SK-N-SH (cell line): ENCODE data around the gene CYP46A1. TPM values are rescaled to one million over a fixed set of nuclear protein-coding genes. Genes with fewer than 3 reads are reported as not detected.

Experiments
- CTCF ChIA-PET: fragments of 300-600, 350-600 bp; formaldehyde crosslinking; extraction: SDS; loops from one replicate; lab custom pipeline; 2021; lab: Yijun Ruan, JAX
- POLR2A ChIA-PET: fragments of 350-600 bp; sonication (Branson Sonifier 250); formaldehyde crosslinking; extraction: SDS; loops from one replicate; lab custom pipeline; 2020; ENCODE audit warnings: antibody characterized with exemption, inconsistent platforms; lab: Yijun Ruan, JAX
- DNase-seq: peaks from one replicate; pipeline ENCODE4 v3.0.0; 2012
- H2AFZ ChIP-seq: fragments of 200-600 bp; sonication (generic); 2 replicates; pipeline ENCODE4 v1.8.1; 2016; ENCODE audit warnings: antibody characterized with exemption, mild to moderate bottlenecking, low read depth
- H3F3A ChIP-seq: fragments of 200-600 bp; sonication (generic); replicated peaks from 2 replicates; pipeline ENCODE3; 2016; ENCODE audit warnings: antibody characterized with exemption, mild to moderate bottlenecking; ENCODE audit not compliant: insufficient read depth
- H3K27ac ChIP-seq, 2 experiments: fragments of 200-500 bp in 1 of 2; fragments of 200-600 bp in 1 of 2; sonication (Bioruptor generic) in 1 of 2; sonication (generic), shearing (Covaris generic) in 1 of 2; 2 replicates each; pipeline versions ENCODE4 v1.5.1 to v1.6.1; 2014 to 2016; ENCODE audit warnings: low read depth in 2 of 2, inconsistent platforms in 1 of 2, low read length in 1 of 2, mild to moderate bottlenecking in 1 of 2, mixed read lengths in 1 of 2
- H3K27me3 ChIP-seq: fragments of 200-600 bp; sonication (generic), shearing (Covaris generic); 2 replicates; pipeline ENCODE4 v1.6.1; 2016; ENCODE audit warnings: mixed run types; ENCODE audit not compliant: insufficient read depth
- H3K36me3 ChIP-seq, 2 experiments: fragments of 200-500 bp in 1 of 2; fragments of 200-600 bp in 1 of 2; sonication (Bioruptor generic) in 1 of 2; sonication (generic) in 1 of 2; replicated peaks in 1 of 2; 2 replicates each; pipeline versions ENCODE3 to v1.5.1; 2014 to 2016; ENCODE audit warnings: low read length in 1 of 2, mild to moderate bottlenecking in 1 of 2; ENCODE audit not compliant: insufficient read depth in 2 of 2, control insufficient read depth in 1 of 2
- H3K4me1 ChIP-seq, 2 experiments: fragments of 200-500 bp in 1 of 2; fragments of 200-600 bp in 1 of 2; sonication (Bioruptor generic) in 1 of 2; sonication (generic), shearing (Covaris generic) in 1 of 2; 2 replicates each; pipeline versions ENCODE4 v1.5.1 to v1.6.1; 2014 to 2016; ENCODE audit warnings: low read depth in 1 of 2, low read length in 1 of 2, mixed run types in 1 of 2; ENCODE audit not compliant: insufficient read depth in 2 of 2, control insufficient read depth in 1 of 2
- H3K4me2 ChIP-seq: fragments of 200-600 bp; sonication (generic), shearing (Covaris generic); 2 replicates; pipeline ENCODE4 v1.6.1; 2017; ENCODE audit warnings: mixed run types
- H3K4me3 ChIP-seq, 2 experiments: fragments of 200-500 bp in 1 of 2; fragments of 200-600 bp in 1 of 2; sonication (Bioruptor generic) in 1 of 2; sonication (generic), shearing (Covaris generic) in 1 of 2; 2 replicates each; pipeline versions ENCODE4 v1.5.1 to v1.8.1; 2014 to 2016; ENCODE audit warnings: low read depth in 2 of 2, inconsistent platforms in 1 of 2, low read length in 1 of 2, mild to moderate bottlenecking in 1 of 2, mixed read lengths in 1 of 2, moderate library complexity in 1 of 2
- H3K79me2 ChIP-seq: fragments of 200-600 bp; sonication (generic); 2 replicates; pipeline ENCODE4 v1.8.1; 2017; ENCODE audit warnings: mild to moderate bottlenecking; ENCODE audit not compliant: insufficient read depth
- H3K9ac ChIP-seq: fragments of 200-600 bp; sonication (generic); 2 replicates; pipeline ENCODE4 v1.6.1; 2017; ENCODE audit warnings: mixed run types
- H3K9me2 ChIP-seq: fragments of 200-600 bp; sonication (generic); 2 replicates; pipeline ENCODE4 v1.6.1; 2017; ENCODE audit warnings: mixed run types
- H3K9me3 ChIP-seq: fragments of 200-600 bp; sonication (generic); 2 replicates; pipeline ENCODE4 v1.6.1; 2017; ENCODE audit warnings: mixed run types, mild to moderate bottlenecking, moderate library complexity
- H4K20me1 ChIP-seq: fragments of 200-600 bp; sonication (generic); 2 replicates; pipeline ENCODE4 v1.6.1; 2017; ENCODE audit warnings: mild to moderate bottlenecking, mixed run types; ENCODE audit not compliant: insufficient read depth
- EZH2phosphoT487 ChIP-seq: fragments of 200-600 bp; sonication (generic); IDR thresholded peaks from 2 replicates; pipeline ENCODE4 v1.6.1; 2017; ENCODE audit warnings: low read depth, mixed run types, mild to moderate bottlenecking, antibody characterized with exemption, moderate library complexity, borderline replicate concordance
- FOXM1 ChIP-seq: IDR thresholded peaks from 2 replicates; pipeline ENCODE4 v1.4.0; 2012; ENCODE audit warnings: low read depth, mild to moderate bottlenecking
- GABPA ChIP-seq: IDR thresholded peaks from 2 replicates; pipeline ENCODE4 v1.4.0; 2012; ENCODE audit warnings: low read depth, mild to moderate bottlenecking
- GATA2 ChIP-seq: sonication (generic); formaldehyde crosslinking; IDR thresholded peaks from 2 replicates; pipeline ENCODE4 v1.5.0; 2020; ENCODE audit warnings: mild to moderate bottlenecking, missing genetic modification reagents
- POLR2AphosphoS5 ChIP-seq: IDR thresholded peaks from 2 replicates; pipeline ENCODE4 v1.6.1; 2012; ENCODE audit warnings: low read depth, low read length
- RCOR1 ChIP-seq: fragments of 150-350 bp; IDR thresholded peaks from 2 replicates; pipeline ENCODE4 v1.6.1; 2017; ENCODE audit warnings: antibody characterized with exemption, low read length
- RXRA ChIP-seq: IDR thresholded peaks from 2 replicates; pipeline ENCODE4 v1.4.0; 2012; ENCODE audit warnings: low read depth, mild to moderate bottlenecking, borderline replicate concordance
- TAF1 ChIP-seq: IDR thresholded peaks from 2 replicates; pipeline ENCODE4 v1.6.1; 2012; ENCODE audit warnings: low read depth, mild to moderate bottlenecking, low read length, moderate library complexity, borderline replicate concordance
- TEAD4 ChIP-seq: IDR thresholded peaks from 2 replicates; pipeline ENCODE4 v1.4.0; 2012; ENCODE audit warnings: mild to moderate bottlenecking, borderline replicate concordance; ENCODE audit not compliant: insufficient read depth
- WGBS: methylation state at CpG from one replicate; pipeline ENCODE4 v1.1.6; 2017; ENCODE audit warnings: low lambda C conversion rate; 5-methylcytosine and 5-hydroxymethylcytosine counted together
- polyA plus RNA-seq, 3 experiments: library from polyadenylated mRNA; depleted of rRNA; stranded (reverse); fragments of >200 nt; gene quantifications; 2 replicates each; pipeline ENCODE4 v1.2.3, GENCODE V29; 2012
- TF ChIP-seq, protein P1 (sequence below): fragments of 150-350 bp; IDR thresholded peaks from 2 replicates; pipeline ENCODE4 v1.6.1; 2017; ENCODE audit warnings: antibody characterized with exemption, low read length, low read depth, borderline replicate concordance
- TF ChIP-seq, protein P2 (sequence below): IDR thresholded peaks from 2 replicates; pipeline ENCODE4 v1.4.0; 2012; ENCODE audit warnings: low read depth, borderline replicate concordance
- TF ChIP-seq, protein P3 (sequence below): IDR thresholded peaks from 2 replicates; pipeline ENCODE4 v1.4.0; 2012; ENCODE audit warnings: low read depth
- TF ChIP-seq, protein P4 (sequence below): IDR thresholded peaks from 2 replicates; pipeline ENCODE4 v1.4.0; 2012; ENCODE audit warnings: low read depth, borderline replicate concordance
- TF ChIP-seq, protein P5 (sequence below): fragments of 200-600 bp; sonication (generic); IDR thresholded peaks from 2 replicates; pipeline ENCODE4 v1.6.1; 2017; ENCODE audit warnings: antibody characterized with exemption, mild to moderate bottlenecking, moderate library complexity

CYP46A1 gene
- polyA plus RNA-seq, 1 of the 3 experiments (the other 2 are of a cell fraction): 0.30 TPM

DNA sequence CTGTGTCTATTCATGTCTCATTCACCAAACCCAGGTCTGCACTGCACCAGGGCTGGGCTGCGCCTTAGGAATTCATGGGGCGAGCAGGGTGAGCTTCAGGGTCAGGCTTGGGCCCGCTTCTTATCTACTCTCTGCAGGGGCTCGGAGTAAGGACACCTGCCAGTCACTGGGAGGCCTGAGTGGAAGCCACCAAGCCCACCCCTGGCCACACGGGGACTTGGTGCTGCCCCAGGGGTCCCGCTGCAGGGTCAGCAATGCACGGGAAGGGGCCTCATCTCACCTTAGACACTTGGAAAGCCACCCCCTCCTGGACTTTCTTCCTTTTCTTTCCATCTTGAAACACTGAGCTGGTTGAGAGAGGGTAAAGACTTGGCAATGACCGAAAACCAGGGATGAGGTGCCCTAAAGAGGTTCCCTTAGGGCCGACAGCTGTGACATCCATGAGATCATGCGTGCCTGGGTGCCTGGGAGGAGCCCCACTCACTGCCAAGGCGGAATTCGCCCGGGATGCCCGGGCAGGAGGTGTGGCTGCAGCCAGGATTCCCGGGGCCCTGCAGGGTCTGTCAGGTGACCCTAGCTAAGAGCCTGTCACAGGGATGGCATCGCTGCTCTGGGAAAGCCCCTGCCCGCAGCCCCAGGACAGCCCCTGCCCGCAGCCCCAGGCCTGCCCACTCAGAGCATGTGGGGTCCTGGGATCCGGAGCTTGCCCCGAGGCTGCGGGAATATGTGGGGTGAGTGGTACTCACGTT is 63.7 kb downstream of the CYP46A1 start (continued):
- no peak for TF ChIP-seq TEAD4
- no peak for TF ChIP-seq EZH2phosphoT487
- TF ChIP-seq, all 33 proteins: peak for 0

DNA sequence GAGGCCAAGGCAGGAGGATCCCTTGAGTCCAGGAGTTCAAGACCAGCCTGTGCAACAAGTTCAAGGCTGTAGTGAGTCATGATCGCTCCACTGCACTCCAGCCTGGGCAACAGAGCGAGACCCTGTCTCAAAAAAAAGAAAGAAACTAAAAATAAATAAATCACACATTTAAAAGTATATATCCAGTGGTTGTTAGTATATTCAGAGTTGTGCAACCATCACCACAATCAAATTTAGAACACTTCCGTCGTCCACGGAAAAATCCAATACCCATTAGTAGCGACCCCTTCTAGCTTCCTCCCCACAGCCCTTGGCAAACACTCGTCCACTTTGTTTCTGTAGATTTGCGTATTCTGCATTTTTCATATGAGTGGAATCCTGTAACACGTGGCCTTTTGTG is 64.4 kb downstream of the CYP46A1 start:
- H3K4me2 ChIP-seq: no peak overlapping the region
- no peak for DNase-seq
- H3F3A ChIP-seq: no peaks in the 10 kb centered on the region
- WGBS: 83% methylated on average over 9 of the region's 9 CpGs
- no peak for TF ChIP-seq TEAD4
- no peak for TF ChIP-seq EZH2phosphoT487
- TF ChIP-seq, protein P1, sequence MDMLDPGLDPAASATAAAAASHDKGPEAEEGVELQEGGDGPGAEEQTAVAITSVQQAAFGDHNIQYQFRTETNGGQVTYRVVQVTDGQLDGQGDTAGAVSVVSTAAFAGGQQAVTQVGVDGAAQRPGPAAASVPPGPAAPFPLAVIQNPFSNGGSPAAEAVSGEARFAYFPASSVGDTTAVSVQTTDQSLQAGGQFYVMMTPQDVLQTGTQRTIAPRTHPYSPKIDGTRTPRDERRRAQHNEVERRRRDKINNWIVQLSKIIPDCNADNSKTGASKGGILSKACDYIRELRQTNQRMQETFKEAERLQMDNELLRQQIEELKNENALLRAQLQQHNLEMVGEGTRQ: no peak
- TF ChIP-seq, protein P2, sequence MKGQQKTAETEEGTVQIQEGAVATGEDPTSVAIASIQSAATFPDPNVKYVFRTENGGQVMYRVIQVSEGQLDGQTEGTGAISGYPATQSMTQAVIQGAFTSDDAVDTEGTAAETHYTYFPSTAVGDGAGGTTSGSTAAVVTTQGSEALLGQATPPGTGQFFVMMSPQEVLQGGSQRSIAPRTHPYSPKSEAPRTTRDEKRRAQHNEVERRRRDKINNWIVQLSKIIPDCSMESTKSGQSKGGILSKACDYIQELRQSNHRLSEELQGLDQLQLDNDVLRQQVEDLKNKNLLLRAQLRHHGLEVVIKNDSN: no peak
- no peak for TF ChIP-seq GABPA
- no peak for TF ChIP-seq FOXM1
- TF ChIP-seq RXRA: no peak
- no peak for TF ChIP-seq TAF1
- TF ChIP-seq POLR2AphosphoS5: no peak
- no peak for TF ChIP-seq RCOR1
- no peak overlapping the region for H3K9ac ChIP-seq
- ChIA-PET POLR2A (no interaction called here), CTCF (no interaction called here)
- no peak overlapping the region for H3K27ac ChIP-seq
- H2AFZ ChIP-seq: no peak overlapping the region
- no peaks in the 10 kb centered on the region for H3K9me3 ChIP-seq
- no peaks in the 10 kb centered on the region for H3K27me3 ChIP-seq
- H3K4me3 ChIP-seq: no peak overlapping the region
- H4K20me1 ChIP-seq: no peaks in the 10 kb centered on the region
- H3K4me1 ChIP-seq: peaks cover 10 to 16% of the 10 kb centered on the region in 2 experiments; a peak in 2 of 4 replicates
- H3K36me3 ChIP-seq: no peaks in the 10 kb centered on the region
- H3K9me2 ChIP-seq: no peaks in the 10 kb centered on the region
- H3K79me2 ChIP-seq: no peaks in the 10 kb centered on the region

DNA sequence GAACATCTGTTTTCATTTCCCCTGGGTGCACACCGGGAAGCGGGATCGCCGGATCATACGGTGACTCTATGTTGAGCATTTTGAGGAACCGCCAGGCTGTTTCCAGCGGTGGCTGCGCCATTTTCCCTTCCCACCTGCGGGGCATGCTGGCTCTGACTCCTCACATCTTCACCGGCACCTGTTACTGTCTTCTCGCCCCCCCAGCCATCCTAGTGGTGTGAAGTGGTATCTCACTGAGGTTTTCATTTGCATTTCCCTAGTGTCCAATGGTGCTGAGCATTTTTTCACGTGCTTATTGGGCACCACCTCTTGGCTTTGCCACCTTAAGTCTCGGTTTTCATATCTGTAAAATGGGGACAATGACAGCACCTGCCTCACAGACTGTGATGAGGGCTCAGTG is 65.0 kb downstream of the CYP46A1 start:
- Histone ChIP-seq H3K4me1 (peaks cover 16% of the 10 kb centered on the region in 2 experiments; a peak in 3 of 4 replicates), H3K4me3 (no peak overlapping the region), H3K4me2 (no peak overlapping the region), H2AFZ (no peak overlapping the region), H3K27ac (no peak overlapping the region), H3K36me3 (no peaks in the 10 kb centered on the region), H3K79me2 (no peaks in the 10 kb centered on the region), H3F3A (no peaks in the 10 kb centered on the region), H3K27me3 (no peaks in the 10 kb centered on the region), H3K9me3 (no peaks in the 10 kb centered on the region), H3K9me2 (no peaks in the 10 kb centered on the region), H4K20me1 (no peaks in the 10 kb centered on the region), H3K9ac (no peak overlapping the region)
- WGBS: 85% methylated on average over 13 of the region's 13 CpGs
- POLR2A ChIA-PET: interaction anchor here (0.7 kb wide), 1 partner anchor 44 kb away, joined by 3 read pairs; the partner anchor contains the start of gene EML1
- DNase-seq: no peak
- CTCF ChIA-PET: interaction anchor here (0.6 to 4.2 kb wide), 11 partner anchors 11 to 206 kb away, joined by 3 to 25 read pairs (median 3); no protein-coding TSS in a partner anchor
- no peak for TF ChIP-seq GATA2
- TF ChIP-seq RXRA: no peak
- TF ChIP-seq, protein P2: no peak
- TF ChIP-seq, protein P3, sequence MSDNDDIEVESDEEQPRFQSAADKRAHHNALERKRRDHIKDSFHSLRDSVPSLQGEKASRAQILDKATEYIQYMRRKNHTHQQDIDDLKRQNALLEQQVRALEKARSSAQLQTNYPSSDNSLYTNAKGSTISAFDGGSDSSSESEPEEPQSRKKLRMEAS: no peak
- TF ChIP-seq, protein P4, sequence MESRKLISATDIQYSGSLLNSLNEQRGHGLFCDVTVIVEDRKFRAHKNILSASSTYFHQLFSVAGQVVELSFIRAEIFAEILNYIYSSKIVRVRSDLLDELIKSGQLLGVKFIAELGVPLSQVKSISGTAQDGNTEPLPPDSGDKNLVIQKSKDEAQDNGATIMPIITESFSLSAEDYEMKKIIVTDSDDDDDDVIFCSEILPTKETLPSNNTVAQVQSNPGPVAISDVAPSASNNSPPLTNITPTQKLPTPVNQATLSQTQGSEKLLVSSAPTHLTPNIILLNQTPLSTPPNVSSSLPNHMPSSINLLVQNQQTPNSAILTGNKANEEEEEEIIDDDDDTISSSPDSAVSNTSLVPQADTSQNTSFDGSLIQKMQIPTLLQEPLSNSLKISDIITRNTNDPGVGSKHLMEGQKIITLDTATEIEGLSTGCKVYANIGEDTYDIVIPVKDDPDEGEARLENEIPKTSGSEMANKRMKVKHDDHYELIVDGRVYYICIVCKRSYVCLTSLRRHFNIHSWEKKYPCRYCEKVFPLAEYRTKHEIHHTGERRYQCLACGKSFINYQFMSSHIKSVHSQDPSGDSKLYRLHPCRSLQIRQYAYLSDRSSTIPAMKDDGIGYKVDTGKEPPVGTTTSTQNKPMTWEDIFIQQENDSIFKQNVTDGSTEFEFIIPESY: no peak
- TF ChIP-seq, protein P5, sequence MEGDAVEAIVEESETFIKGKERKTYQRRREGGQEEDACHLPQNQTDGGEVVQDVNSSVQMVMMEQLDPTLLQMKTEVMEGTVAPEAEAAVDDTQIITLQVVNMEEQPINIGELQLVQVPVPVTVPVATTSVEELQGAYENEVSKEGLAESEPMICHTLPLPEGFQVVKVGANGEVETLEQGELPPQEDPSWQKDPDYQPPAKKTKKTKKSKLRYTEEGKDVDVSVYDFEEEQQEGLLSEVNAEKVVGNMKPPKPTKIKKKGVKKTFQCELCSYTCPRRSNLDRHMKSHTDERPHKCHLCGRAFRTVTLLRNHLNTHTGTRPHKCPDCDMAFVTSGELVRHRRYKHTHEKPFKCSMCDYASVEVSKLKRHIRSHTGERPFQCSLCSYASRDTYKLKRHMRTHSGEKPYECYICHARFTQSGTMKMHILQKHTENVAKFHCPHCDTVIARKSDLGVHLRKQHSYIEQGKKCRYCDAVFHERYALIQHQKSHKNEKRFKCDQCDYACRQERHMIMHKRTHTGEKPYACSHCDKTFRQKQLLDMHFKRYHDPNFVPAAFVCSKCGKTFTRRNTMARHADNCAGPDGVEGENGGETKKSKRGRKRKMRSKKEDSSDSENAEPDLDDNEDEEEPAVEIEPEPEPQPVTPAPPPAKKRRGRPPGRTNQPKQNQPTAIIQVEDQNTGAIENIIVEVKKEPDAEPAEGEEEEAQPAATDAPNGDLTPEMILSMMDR: peak; percentile 38
